DND-41 (cell line): ENCODE results near the gene ATP1A3.

Source experiments
- ATAC-seq: fragments of 200-7000 bp; cut with Tn5 transposase; 3 replicates; pipeline ENCODE4 v1.9.1; 2021; ENCODE audit warnings: low read depth; ENCODE audit not compliant: insufficient read depth
- DNase-seq: peaks from one replicate; pipeline ENCODE4 v3.0.0-alpha.2; 2020
- H2AFZ ChIP-seq: 2 replicates; pipeline ENCODE4 v1.6.0; 2012; ENCODE audit warnings: low read depth, low read length
- H3K27ac ChIP-seq: 2 replicates; pipeline ENCODE4 v1.5.1; 2012; ENCODE audit warnings: low read length, inconsistent platforms
- H3K27me3 ChIP-seq: fragments of 200-600 bp; sonication (generic); 2 replicates; pipeline ENCODE4 v1.6.0; 2012; ENCODE audit warnings: low read length, mild to moderate bottlenecking, inconsistent platforms; ENCODE audit not compliant: insufficient read depth, poor library complexity
- H3K36me3 ChIP-seq: 2 replicates; pipeline ENCODE4 v1.5.1; 2012; ENCODE audit warnings: low read length, inconsistent platforms; ENCODE audit not compliant: insufficient read depth
- H3K4me1 ChIP-seq: 2 replicates; pipeline ENCODE4 v1.5.1; 2012; ENCODE audit warnings: mild to moderate bottlenecking, low read length; ENCODE audit not compliant: insufficient read depth
- H3K4me2 ChIP-seq: 2 replicates; pipeline ENCODE4 v1.6.0; 2012; ENCODE audit warnings: mild to moderate bottlenecking, moderate library complexity, low read length, inconsistent platforms; ENCODE audit not compliant: insufficient read depth
- H3K4me3 ChIP-seq, 2 experiments: fragments of 200-600 bp in 1 of 2; shearing (Covaris generic) in 1 of 2; 2 replicates each; pipeline ENCODE4 v1.5.1; 2012 to 2016; ENCODE audit warnings: inconsistent platforms in 2 of 2, low read length in 2 of 2, mild to moderate bottlenecking in 2 of 2, low read depth in 1 of 2, moderate library complexity in 1 of 2
- H3K79me2 ChIP-seq: 2 replicates; pipeline ENCODE4 v1.6.0; 2012; ENCODE audit warnings: low read length, inconsistent platforms; ENCODE audit not compliant: insufficient read depth
- H3K9ac ChIP-seq: 2 replicates; pipeline ENCODE4 v1.6.0; 2012; ENCODE audit warnings: low read depth, mild to moderate bottlenecking, inconsistent platforms, low read length, moderate library complexity
- H3K9me3 ChIP-seq: 2 replicates; pipeline ENCODE4 v1.5.1; 2012; ENCODE audit warnings: low read length, moderate library complexity, mild to moderate bottlenecking, inconsistent platforms; ENCODE audit not compliant: insufficient read depth, severe bottlenecking
- H4K20me1 ChIP-seq: 2 replicates; pipeline ENCODE4 v1.6.0; 2012; ENCODE audit warnings: low read length; ENCODE audit not compliant: insufficient read depth
- CTCF ChIP-seq: IDR thresholded peaks from 2 replicates; pipeline ENCODE4 v1.5.1; 2012; ENCODE audit warnings: borderline replicate concordance, low read length, moderate library complexity, mild to moderate bottlenecking; ENCODE audit not compliant: poor library complexity, severe bottlenecking; ENCODE audit errors: extremely low read depth
- EZH2 ChIP-seq: IDR thresholded peaks from 3 replicates; pipeline ENCODE4 v1.6.1; 2012; ENCODE audit warnings: borderline replicate concordance, low read depth, mild to moderate bottlenecking, moderate library complexity, low read length, inconsistent platforms; ENCODE audit not compliant: severe bottlenecking

The ATP1A3 gene

GRCh38 chr19:41990028-41990427 lies 4.0 kb downstream of the ATP1A3 start:
- H3K9me3 ChIP-seq = no peaks in the 10 kb centered on the region
- ATAC-seq = no peak

DNA sequence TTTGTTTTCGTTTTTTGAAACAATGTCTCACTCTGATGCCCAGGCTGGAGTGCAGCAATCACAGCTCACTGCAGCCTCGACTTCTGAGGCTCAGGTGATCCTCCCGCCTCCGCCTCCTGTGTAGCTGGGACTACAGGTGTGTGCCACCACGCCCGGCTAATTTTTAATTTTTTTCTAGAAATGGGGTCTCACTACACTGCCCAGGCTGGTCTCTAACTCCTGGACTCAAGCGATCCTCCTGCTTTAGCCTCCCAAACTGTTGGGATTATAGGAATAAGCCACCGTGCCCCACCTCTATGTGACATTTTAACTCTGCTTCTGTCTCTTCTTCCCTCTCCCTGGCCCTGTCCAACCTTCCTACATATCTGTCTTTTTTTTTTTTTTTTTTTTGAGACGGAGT lies 5.1 kb downstream of the ATP1A3 start:
- no peak for TF ChIP-seq CTCF
- TF ChIP-seq EZH2 = no peak
- peaks cover 7% of the 10 kb centered on the region; the same call in 1 of the 2 replicates for H4K20me1 ChIP-seq
- H3K4me2 ChIP-seq = no peak overlapping the region
- H3K36me3 ChIP-seq = peaks cover 42% of the 10 kb centered on the region
- no peak for ATAC-seq
- H3K4me3 ChIP-seq = no peak overlapping the region
- no peak for DNase-seq
- H3K27ac ChIP-seq = no peak overlapping the region
- H3K4me1 ChIP-seq = peaks cover 14% of the 10 kb centered on the region
- no peak overlapping the region for H3K9ac ChIP-seq
- no peaks in the 10 kb centered on the region for H3K27me3 ChIP-seq
- H3K79me2 ChIP-seq = peaks cover 17% of the 10 kb centered on the region
- no peaks in the 10 kb centered on the region for H3K9me3 ChIP-seq
- H2AFZ ChIP-seq = no peak overlapping the region

More at GRCh38 chr19:41990028-41990427, 4.0 kb downstream of the ATP1A3 start:
- H3K4me2 ChIP-seq = no peak overlapping the region
- H3K9ac ChIP-seq = no peak overlapping the region
- no peak overlapping the region for H2AFZ ChIP-seq
- H3K27ac ChIP-seq = no peak overlapping the region
- peaks cover 37% of the 10 kb centered on the region for H3K36me3 ChIP-seq
- no peaks in the 10 kb centered on the region for H3K27me3 ChIP-seq
- H4K20me1 ChIP-seq = peaks cover 7% of the 10 kb centered on the region
- no peak overlapping the region for H3K4me3 ChIP-seq
- H3K79me2 ChIP-seq = peaks cover 17% of the 10 kb centered on the region
- no peak for TF ChIP-seq CTCF
- no peak for TF ChIP-seq EZH2
- DNase-seq = no peak
- H3K4me1 ChIP-seq = peaks cover 24% of the 10 kb centered on the region

DNA sequence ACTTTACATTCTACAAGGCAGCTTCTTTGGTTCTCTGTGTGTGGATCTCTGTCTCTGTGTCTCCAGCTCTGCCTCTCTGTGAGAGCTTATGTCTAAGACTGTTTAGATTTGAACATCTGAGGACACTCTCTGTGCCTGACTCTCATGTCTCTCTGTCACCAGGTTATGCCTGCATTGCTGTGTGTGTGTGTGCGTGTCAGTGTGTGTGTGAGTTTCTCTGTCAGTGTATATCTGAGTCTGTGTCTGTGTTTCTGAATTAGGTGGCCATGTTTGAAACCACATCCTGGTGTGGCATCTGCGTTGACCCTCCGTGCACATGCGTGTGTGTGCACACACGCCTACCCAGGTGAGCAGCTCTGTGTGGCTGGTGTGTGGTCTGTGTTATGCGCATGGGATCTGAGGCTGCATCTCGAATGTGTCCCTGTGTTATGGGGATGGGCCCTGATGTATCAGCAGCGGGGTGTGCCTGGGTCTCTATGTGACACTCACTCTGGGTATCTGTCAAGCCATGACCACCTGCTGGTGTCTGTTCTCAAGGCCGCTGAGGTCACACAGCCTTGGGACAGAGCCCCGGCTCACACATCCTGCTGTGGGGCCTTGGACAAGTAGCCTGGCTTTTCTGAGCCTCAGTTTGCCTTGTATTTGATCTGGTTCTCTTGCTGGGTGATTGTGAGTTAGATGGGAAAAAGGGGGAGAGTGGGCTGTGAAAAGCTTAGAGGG lies 6.7 kb downstream of the ATP1A3 start:
- ATAC-seq (no peak), DNase-seq (no peak)
- no peaks in the 10 kb centered on the region for H3K27me3 ChIP-seq
- H3K4me2 ChIP-seq = no peak overlapping the region
- peaks cover 4% of the 10 kb centered on the region; the same call in 1 of the 2 replicates for H4K20me1 ChIP-seq
- TF ChIP-seq CTCF (no peak), EZH2 (no peak)
- H3K9ac ChIP-seq = no peak overlapping the region
- H3K36me3 ChIP-seq = peaks cover 43% of the 10 kb centered on the region
- no peaks in the 10 kb centered on the region for H3K9me3 ChIP-seq
- no peak overlapping the region for H3K27ac ChIP-seq
- H3K4me3 ChIP-seq = no peak overlapping the region
- no peak overlapping the region for H2AFZ ChIP-seq
- H3K79me2 ChIP-seq = peaks cover 3% of the 10 kb centered on the region
- 0 out of 2 replicates have a peak, but pooled peaks cover 3% of the 10 kb centered on the region for H3K4me1 ChIP-seq
